Hematopoietic multipotent progenitor cell treated with erythropoietin and hydrocortisone succinate and interleukin-3 and kit ligand, for 8 days (in vitro differentiated cells): ENCODE results near the gene EGFL7.
"Not testable (repeated sequence)": the region's sequence is repeated elsewhere in the genome, so short reads cannot be mapped to it uniquely, and the experiment has no call there.

Source experiments
- DNase-seq: peaks from one replicate; pipeline ENCODE4 v3.0.0-alpha.2; 2015

Gene EGFL7

GRCh38 chr9:136625101-136626065 lies 37.3 kb upstream of the EGFL7 start:
- DNase-seq = no peak

DNA sequence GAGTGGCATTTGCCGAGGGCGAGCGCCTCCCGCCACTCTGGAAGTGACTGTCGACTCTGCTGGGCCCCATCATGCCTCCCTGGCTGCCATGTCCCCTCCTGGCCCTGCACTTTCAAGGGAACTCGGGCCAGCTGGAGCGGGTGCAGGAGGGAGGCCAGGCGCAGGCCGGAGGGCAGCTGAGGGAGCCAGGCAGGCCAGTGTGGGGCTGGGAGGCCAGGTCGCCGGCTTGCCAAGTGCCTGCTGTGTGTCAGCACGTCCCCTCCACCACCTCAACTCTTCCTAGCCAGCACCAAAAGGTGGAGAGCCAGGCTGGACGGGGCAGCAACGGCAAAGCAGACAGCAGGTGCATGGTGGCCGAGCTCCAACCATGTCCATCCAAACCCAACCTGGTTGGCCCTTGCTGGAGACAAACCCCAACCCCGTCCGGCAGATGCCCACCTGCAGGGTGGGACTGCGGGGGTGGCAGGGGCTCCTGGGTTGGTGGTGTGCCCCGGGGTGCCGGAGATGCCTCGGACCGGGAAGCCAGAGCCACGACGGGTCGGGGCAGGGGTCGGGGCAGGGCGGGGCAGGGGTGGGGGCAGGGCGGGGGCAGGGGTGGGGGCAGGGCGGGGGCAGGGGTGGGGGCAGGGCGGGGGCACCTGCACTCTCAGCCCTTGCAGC lies 36.5 kb upstream of the EGFL7 start:
- no peak for DNase-seq

- DNase-seq = no peak
Observed at GRCh38 chr9:136626740-136627642, 35.7 kb upstream of the EGFL7 start.

DNA sequence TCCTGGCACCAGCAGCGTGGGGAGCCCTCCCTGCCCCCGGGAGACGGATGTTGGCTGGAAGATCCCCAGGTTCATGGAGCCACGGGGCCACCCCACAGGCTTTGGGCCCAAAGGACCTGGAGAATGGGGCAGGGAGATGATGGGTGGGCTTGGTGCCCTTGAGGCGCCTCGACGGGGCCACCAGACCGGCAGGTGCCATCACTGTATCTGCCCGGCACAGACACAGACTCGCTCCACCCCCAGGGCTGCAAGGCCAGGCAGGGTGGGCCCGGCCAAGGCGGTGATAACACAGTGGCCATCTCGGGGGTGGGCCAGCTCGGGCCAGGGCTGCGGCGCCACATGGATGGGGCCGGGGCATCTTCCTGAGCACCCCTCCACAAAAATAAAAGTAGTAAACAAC lies 35.0 kb upstream of the EGFL7 start:
- DNase-seq = no peak

DNA sequence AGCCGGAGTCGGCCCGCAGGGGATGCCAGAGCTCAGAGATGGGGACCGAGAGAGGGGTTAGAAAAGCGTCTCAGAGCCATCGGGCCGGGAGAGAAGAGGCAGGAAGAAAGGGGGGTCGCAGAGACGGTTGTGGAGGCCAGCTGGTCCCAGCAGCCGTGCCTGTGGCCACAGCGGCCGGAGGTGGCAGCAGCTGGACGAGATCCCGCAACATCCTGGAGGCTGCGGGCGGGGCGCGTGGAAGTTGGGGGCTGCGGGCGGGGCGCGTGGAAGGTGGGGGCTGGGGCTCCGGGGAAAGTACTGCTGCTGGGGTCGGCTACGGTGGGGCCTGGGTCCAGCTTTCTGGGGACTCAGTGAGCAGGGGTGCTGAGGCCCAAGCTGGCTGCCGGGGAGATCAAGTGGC lies 34.4 kb upstream of the EGFL7 start:
- no peak for DNase-seq

DNA sequence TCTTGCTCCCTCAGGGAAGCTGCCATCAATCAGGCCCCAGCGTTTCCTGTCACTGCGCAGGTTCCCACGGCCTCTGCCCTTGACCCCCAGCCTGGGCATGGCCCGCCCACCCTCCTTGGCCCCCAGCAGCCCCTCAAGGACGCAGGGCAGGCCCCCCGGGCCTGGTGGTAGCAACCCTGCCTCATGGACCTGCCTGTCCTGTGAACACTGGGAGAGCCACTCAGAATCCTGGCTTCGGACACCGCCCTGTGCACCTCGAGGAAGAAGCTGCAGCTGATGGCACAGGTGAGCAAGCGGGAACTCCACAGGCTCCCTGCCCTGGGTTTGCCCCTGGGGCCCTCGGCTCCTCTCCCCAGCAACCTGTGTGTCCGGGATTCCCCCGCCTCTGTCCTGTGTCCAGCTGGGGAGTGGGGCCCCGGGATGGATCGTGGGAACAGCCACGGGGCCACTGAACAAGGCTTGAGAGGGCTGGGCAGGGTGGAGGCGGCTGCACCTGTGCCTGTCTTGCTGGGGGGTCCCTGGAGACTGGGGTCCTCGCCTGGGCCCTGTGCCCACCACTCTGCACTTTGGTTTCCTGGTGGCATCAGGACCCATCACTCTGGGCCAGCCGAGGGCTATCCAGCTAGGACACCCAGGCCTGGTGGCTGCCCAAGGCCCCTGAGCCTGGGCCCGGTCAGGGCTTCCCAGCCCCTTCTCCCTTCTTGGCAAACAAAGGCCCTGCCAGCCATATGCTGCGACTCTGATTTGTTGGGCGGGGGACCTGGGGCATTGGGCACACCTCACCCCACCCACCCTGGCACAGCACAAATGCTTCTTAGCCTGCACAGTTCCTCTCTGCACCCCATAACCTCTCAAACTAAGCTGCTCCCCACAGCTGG lies 33.5 kb upstream of the EGFL7 start:
- no peak for DNase-seq

DNA sequence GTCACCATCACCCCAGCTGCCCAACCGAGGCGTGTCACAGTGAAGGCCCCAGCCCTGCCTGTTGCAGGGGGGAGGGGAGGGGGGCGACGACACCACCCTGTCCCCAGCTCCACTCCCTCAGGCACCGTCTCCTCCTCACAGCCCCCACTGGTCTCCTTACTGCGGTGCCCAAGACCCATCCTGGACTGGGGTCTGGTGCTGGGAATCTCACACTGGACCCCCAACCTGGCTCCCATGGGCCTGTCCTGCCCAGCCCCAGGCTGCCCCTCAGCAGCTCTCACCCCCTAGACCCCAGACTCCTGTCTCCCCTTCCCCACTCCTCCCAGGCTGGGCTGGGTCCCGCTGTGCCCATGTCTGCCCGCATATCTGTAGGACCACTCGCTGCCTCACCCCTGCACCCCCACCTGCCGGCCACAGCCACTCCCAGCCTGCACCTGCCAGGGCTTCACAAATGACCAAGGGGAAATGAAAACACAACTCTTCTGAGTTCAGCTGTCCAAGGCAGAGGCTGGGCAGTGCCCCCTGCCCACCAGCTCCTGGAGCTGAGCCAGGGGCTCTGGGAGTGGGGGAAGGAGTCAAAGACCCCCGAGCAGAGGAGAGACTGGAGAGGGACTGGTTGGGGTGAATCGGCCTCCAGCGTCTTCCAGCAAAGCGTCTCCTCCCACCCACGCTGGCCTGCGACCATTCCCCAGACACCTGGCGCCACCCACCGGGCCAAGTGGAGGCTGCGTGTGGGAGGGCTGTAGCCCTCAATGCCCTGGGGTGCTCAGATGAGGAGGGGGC lies 32.6 kb upstream of the EGFL7 start:
- peak; percentile 47 for DNase-seq

DNA sequence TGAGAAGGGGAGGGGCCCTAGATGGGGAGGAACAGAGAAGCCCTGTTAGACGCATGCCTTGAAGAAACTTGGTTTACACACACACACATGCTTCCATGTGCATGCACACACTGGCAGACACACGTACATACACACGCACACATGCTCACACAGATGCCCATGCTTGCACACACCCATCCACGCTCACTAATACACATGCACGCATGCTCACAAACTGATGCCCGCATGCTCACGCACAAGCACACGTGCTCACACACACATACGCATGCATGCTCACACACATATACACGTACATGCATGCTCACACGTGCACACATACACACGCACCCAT lies 32.1 kb upstream of the EGFL7 start:
- DNase-seq = no peak

GRCh38 chr9:136631038-136632000 lies 31.4 kb upstream of the EGFL7 start:
- peak; percentile 84 for DNase-seq

- not testable (repeated sequence) for DNase-seq
Observed at GRCh38 chr9:136632072-136632471, 30.6 kb upstream of the EGFL7 start.

DNA sequence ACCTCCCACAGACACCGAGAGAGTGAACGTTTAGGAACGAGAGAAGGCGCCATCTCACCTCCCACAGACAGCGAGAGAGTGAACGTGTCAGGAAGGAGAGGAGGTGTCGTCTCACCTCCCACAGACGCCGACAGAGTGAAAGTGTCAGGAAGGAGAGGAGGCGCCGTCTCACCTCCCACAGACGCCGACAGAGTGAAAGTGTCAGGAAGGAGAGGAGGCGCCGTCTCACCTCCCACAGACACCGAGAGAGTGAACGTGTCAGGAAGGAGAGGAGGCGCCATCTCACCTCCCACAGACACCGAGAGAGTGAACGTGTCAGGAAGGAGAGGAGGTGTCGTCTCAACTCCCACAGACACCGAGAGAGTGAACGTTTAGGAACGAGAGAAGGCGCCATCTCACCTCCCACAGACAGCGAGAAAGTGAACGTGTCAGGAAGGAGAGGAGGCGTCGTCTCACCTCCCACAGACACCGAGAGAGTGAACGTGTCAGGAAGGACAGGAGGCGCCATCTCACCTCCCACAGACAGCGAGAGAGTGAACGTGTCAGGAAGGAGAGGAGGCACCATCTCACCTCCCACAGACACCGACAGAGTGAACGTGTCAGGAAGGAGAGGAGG lies 30.1 kb upstream of the EGFL7 start:
- DNase-seq = not testable (repeated sequence)

DNA sequence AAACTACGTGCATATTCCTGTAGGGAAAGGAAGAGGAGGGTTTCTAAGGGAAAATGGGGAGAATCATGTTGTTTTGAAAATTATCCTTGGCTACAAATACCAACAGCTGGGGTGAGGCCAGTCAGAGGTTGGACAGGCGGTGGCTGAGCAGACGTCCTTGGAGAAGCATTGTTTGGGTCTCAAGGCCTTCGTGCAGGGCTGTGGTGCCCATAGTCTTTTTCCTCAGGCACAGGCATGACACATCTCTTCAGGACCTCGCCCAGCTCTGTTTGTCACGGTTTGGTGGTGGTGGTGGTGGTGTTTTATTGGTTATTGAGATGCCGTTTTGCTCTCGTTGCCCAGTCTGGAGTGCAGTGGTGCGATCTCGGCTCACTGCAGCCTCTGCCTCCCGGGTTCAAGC lies 27.8 kb upstream of the EGFL7 start:
- no peak for DNase-seq

- no peak for DNase-seq
Observed at GRCh38 chr9:136640171-136641111, 22.3 kb upstream of the EGFL7 start.

DNA sequence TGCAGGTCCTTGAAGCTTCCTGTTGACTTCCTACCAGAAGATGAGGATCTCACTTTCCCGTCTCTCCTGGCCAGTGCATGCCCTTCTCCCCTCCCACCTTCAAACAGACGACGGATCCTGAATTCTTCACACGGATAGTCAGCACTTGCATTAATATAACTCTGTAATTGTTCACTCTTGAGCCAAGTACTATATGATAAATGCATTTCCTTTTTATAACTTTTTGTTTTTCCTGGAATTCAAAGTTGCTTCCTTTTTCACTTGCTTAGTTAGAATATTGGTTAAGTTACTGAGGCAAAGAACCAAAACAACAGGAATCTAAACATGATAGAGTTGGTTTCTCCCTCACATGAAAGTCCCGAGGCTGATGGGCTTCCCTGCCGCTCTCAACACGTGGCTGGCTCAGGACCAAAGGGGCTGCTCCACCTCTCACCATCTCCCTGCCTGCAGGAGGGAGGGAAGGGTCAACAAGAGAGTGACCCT lies 20.2 kb upstream of the EGFL7 start:
- DNase-seq = no peak

GRCh38 chr9:136643596-136644342 lies 18.9 kb upstream of the EGFL7 start:
- DNase-seq = peak; percentile 7

- peak; percentile 94 for DNase-seq
Observed at GRCh38 chr9:136644343-136644592, 18.4 kb upstream of the EGFL7 start.

DNA sequence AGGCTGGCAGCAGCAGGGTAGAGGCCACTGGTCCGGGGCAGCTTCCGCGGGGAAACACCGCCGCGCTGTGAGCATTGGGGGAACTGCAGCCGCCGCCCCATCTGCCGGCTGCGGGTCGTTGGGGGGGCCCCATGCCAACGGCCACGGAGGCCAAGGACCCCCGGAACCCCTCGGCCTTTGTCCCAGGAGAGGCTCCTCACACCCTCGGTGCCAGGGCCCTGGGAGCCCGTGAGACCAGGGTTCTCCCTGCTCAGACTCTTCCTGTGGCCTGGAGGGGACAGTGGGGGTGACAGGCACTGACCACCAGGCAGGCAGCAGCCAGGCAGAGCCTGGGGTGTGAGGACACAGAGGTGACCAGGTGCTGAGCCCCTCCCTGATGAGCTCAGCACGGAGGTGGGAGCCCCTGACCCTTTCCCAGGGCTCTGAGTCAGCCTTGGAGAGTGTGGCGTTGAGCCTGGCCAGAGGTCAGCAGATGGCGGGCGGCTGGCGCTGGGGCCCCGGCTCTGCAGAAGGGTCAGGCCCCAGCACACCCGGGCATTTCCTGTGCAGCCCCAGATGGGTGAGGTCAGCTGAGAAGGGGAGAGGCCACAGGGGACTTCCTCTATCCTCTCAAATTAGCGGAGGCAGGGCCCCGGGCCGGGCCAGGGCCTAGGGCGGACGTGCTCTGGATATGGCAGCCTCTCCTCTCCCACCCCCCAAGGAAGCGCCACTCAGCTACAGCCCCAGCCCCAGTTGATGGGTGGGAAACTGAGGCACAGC lies 17.9 kb upstream of the EGFL7 start:
- peak; percentile 70 for DNase-seq
